ENCODE results near the gene SKIC2. TPM values are rescaled to one million over a fixed set of nuclear protein-coding genes. Genes with fewer than 3 reads are reported as not detected.

SKIC2 gene
- total RNA-seq, 1 experiment from 2014 or later = 68.0 TPM

GRCh38 chr6:31927242-31927862, 31.6 kb upstream of the SKIC2 start, which contains the start of gene C2:
C2 (plus strand) TSS chr6:31927717; CDS start chr6:31927753, 36 bp downstream.
- TF ChIP-seq FOSL1 (IDR thresholded peaks at IDR 0.05; ENCODE audit: low read depth) (no peak), JUND (IDR thresholded peaks at IDR 0.05) (no peak), EZH2phosphoT487 (IDR thresholded peaks at IDR 0.05; ENCODE audit: borderline replicate concordance) (no peak), REST (IDR thresholded peaks at IDR 0.05; ENCODE audit: low read depth) (no peak), POLR2AphosphoS5 (IDR thresholded peaks at IDR 0.05; ENCODE audit: low read depth, low read length) (no peak), RAD21 (IDR thresholded peaks at IDR 0.05; ENCODE audit: low read depth) (no peak)
- no peak within 1 kb of the TSS for H3K4me2 ChIP-seq (ENCODE audit: low read length)
- no peaks in the 10 kb centered on the region for H3K27me3 ChIP-seq (ENCODE audit: insufficient read depth, low read length)
- no peaks in the 10 kb centered on the region for H3K79me2 ChIP-seq (ENCODE audit: insufficient read depth, low read length)
- ChIA-PET CTCF (no interaction called here), POLR2A (no interaction called here), RAD21 (ENCODE audit: low non-redundant PET in 1 of 2, low total read pairs in 2 of 2, uncharacterized antibody in 2 of 2, unreplicated experiment in 2 of 2) (no interaction called here)
- H3K4me1 ChIP-seq (ENCODE audit: control insufficient read depth in 1 of 2, insufficient read depth in 2 of 2, low read length in 2 of 2) = peaks cover 0 to 3% of the 10 kb centered on the region in 2 experiments; a peak in 2 of 4 replicates
- H3K9ac ChIP-seq (ENCODE audit: low read length) = no peak within 1 kb of the TSS
- intact Hi-C loops (cut with micrococcal nuclease) = no loop called here
- no peaks in the 10 kb centered on the region for H3K9me2 ChIP-seq (ENCODE audit: insufficient read depth)
- H2AFZ ChIP-seq (ENCODE audit: low read depth, low read length, poor library complexity, severe bottlenecking) = no peak within 1 kb of the TSS
- no peaks in the 10 kb centered on the region for H3K9me3 ChIP-seq (ENCODE audit: control insufficient read depth in 1 of 2, insufficient read depth in 1 of 2, low read depth in 1 of 2, low read length in 2 of 2)
- ATAC-seq = no peak
- H3K4me3 ChIP-seq (replicated peaks in 1 of 2; ENCODE audit: low read depth in 1 of 2, low read length in 2 of 2) = no peak within 1 kb of the TSS
- BruUV-seq (replicated peaks) = no TSS peak
- H4K20me1 ChIP-seq (ENCODE audit: insufficient read depth) = no peaks in the 10 kb centered on the region
- no peaks in the 10 kb centered on the region for H3K36me3 ChIP-seq (ENCODE audit: control insufficient read depth in 1 of 2, insufficient read depth in 2 of 2, low read length in 2 of 2)
- no peak for DNase-seq (ENCODE audit: low read depth, low spot score)
- H3K27ac ChIP-seq (ENCODE audit: low read depth, low read length) = no peak within 1 kb of the TSS

Measured in HCT116 (cell line).